WTC11 (cell line): ENCODE measurements around the gene BTNL9. TPM values are rescaled to one million over a fixed set of nuclear protein-coding genes. Genes with fewer than 3 reads are reported as not detected.

Experiments
- ATAC-seq: fragments of 200-7000 bp; cut with Tn5 transposase; 2 replicates; pipeline ENCODE4 v1.10.0; 2021; ENCODE audit warnings: mild to moderate bottlenecking, moderate library complexity
- CTCF ChIA-PET: fragments of 300-600 bp; sonication (Branson Sonifier 250); formaldehyde crosslinking; loops from one replicate; lab custom pipeline; 2021; ENCODE audit warnings: antibody characterized with exemption; lab: Charles Lee
- POLR2A ChIA-PET: fragments of 350-600 bp; sonication (Branson Sonifier 250); formaldehyde crosslinking; loops from one replicate; lab custom pipeline; 2021; ENCODE audit warnings: antibody characterized with exemption; lab: Charles Lee
- DNase-seq: peaks from one replicate; pipeline ENCODE4 v3.0.0; 2021; ENCODE audit warnings: low spot score
- H3K27ac Mint-ChIP-seq: 2 replicates; pipeline ENCODE4 v1.8.0; 2021; ENCODE audit warnings: mixed read lengths
- H3K27me3 Mint-ChIP-seq: 2 replicates; pipeline ENCODE4 v1.8.0; 2021; ENCODE audit warnings: low read depth, mild to moderate bottlenecking, moderate library complexity, mixed read lengths
- H3K36me3 Mint-ChIP-seq: 2 replicates; pipeline ENCODE4 v1.8.0; 2021; ENCODE audit warnings: mixed read lengths
- H3K4me1 Mint-ChIP-seq: 2 replicates; pipeline ENCODE4 v1.8.0; 2022; ENCODE audit warnings: mixed read lengths
- H3K4me3 Mint-ChIP-seq: 2 replicates; pipeline ENCODE4 v1.8.0; 2021; ENCODE audit warnings: mild to moderate bottlenecking, moderate library complexity, mixed read lengths
- H3K9me3 Mint-ChIP-seq: 2 replicates; pipeline ENCODE4 v1.8.0; 2021; ENCODE audit warnings: mixed read lengths
- ATF3 ChIP-seq: sonication (generic); formaldehyde crosslinking; conservative IDR thresholded peaks from 2 replicates; pipeline ENCODE4 v1.8.1; 2022; ENCODE audit warnings: mild to moderate bottlenecking, missing genetic modification reagents
- CREB1 ChIP-seq: sonication (generic); formaldehyde crosslinking; IDR thresholded peaks from 2 replicates; pipeline ENCODE4 v1.8.0; 2023; ENCODE audit warnings: mild to moderate bottlenecking, missing genetic modification reagents
- EMX1 ChIP-seq: fragments of 250-450 bp; sonication (Bioruptor Pico); IDR thresholded peaks from 2 replicates; pipeline ENCODE4 v1.8.0; 2021; ENCODE audit warnings: mild to moderate bottlenecking
- ETV6 ChIP-seq: sonication (generic); formaldehyde crosslinking; IDR thresholded peaks from 2 replicates; pipeline ENCODE4 v1.8.1; 2022; ENCODE audit warnings: mild to moderate bottlenecking, missing genetic modification reagents
- GABPB1 ChIP-seq: sonication (generic); formaldehyde crosslinking; IDR thresholded peaks from 2 replicates; pipeline ENCODE4 v1.8.1; 2023; ENCODE audit warnings: mild to moderate bottlenecking, missing genetic modification reagents
- GRHL2 ChIP-seq: fragments of 250-450 bp; sonication (Bioruptor Pico); IDR thresholded peaks from 2 replicates; pipeline ENCODE4 v1.8.0; 2022; ENCODE audit warnings: mild to moderate bottlenecking, moderate library complexity; ENCODE audit not compliant: insufficient replicate concordance, severe bottlenecking
- IRF2 ChIP-seq: sonication (generic); formaldehyde crosslinking; IDR thresholded peaks from 2 replicates; pipeline ENCODE4 v1.8.0; 2022; ENCODE audit warnings: low read depth, missing genetic modification reagents, borderline replicate concordance
- JAZF1 ChIP-seq: fragments of 250-450 bp; sonication (Bioruptor Pico); IDR thresholded peaks from 2 replicates; pipeline ENCODE4 v1.9.0; 2021; ENCODE audit warnings: moderate library complexity, mild to moderate bottlenecking, inconsistent platforms
- MAX ChIP-seq: sonication (generic); formaldehyde crosslinking; IDR thresholded peaks from 2 replicates; pipeline ENCODE4 v1.8.0; 2022; ENCODE audit warnings: mild to moderate bottlenecking, missing genetic modification reagents
- NR1H2 ChIP-seq: sonication (generic); formaldehyde crosslinking; IDR thresholded peaks from 2 replicates; pipeline ENCODE4 v1.9.0; 2021; ENCODE audit warnings: mild to moderate bottlenecking, moderate library complexity, missing genetic modification reagents
- PRDM15 ChIP-seq: sonication (generic); formaldehyde crosslinking; IDR thresholded peaks from 2 replicates; pipeline ENCODE4 v1.8.0; 2022; ENCODE audit warnings: missing genetic modification reagents
- SP1 ChIP-seq: sonication (generic); formaldehyde crosslinking; conservative IDR thresholded peaks from 2 replicates; pipeline ENCODE4 v1.8.1; 2022; ENCODE audit warnings: missing genetic modification reagents
- ZBTB21 ChIP-seq: sonication (generic); formaldehyde crosslinking; IDR thresholded peaks from 2 replicates; pipeline ENCODE4 v1.8.1; 2023; ENCODE audit warnings: mild to moderate bottlenecking, missing genetic modification reagents, borderline replicate concordance
- ZNF671 ChIP-seq: fragments of 250-450 bp; sonication (Bioruptor Pico); IDR thresholded peaks from 2 replicates; pipeline ENCODE4 v1.8.0; 2021; ENCODE audit warnings: mild to moderate bottlenecking
- total RNA-seq: library from RNA; stranded (reverse); gene quantifications from 3 replicates; pipeline ENCODE4 v1.2.3, GENCODE V29; 2021
- TF ChIP-seq, protein P1 (sequence below): fragments of 250-450 bp; sonication (Bioruptor Pico); IDR thresholded peaks from 2 replicates; pipeline ENCODE4 v1.9.0; 2021; ENCODE audit warnings: mild to moderate bottlenecking, borderline replicate concordance
- TF ChIP-seq, protein P2 (sequence below): sonication (generic); formaldehyde crosslinking; IDR thresholded peaks from 2 replicates; pipeline ENCODE4 v1.8.0; 2023; ENCODE audit warnings: missing genetic modification reagents, mild to moderate bottlenecking, borderline replicate concordance

Gene BTNL9
- total RNA-seq, 1 experiment from 2014 or later: 3.4 TPM

DNA sequence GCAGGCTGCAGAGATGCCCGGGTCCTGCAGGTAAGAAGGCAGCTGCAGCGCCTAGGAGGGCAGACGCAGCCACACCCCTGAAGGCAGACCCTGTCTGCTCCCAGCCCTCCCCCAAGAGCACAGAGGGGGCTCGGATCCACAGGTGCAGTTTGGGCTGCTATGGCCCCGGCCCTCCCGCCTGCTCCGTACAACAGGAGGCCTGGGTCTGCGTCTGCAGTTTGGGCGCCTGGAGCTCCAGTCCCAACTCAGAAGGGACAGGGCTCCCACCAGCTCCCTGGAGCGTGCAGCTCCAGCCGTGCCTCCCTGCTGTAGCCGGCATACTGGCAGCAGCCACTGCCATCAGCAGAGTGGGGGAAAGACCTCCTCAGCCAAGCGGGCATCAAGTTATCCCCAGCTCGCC lies 30.5 kb downstream of the BTNL9 start:
- ATAC-seq: peak; percentile 15; the same call in 1 of the 2 replicates
- ChIA-PET CTCF (interaction anchor here (0.9 to 1.6 kb wide), 3 partner anchors 18 to 202 kb away, joined by 3 to 12 read pairs (median 3); no protein-coding TSS in a partner anchor), POLR2A (no interaction called here)
- no peak for DNase-seq
- no peak for TF ChIP-seq ZNF671 (CRISPR knock-in tag)
- TF ChIP-seq MAX (CRISPR knock-in tag): 0 out of 2 replicates have a peak, but pooled peaks have one; percentile 10
- H3K9me3 Mint-ChIP-seq: peaks cover 31% of the 10 kb centered on the region
- H3K4me3 Mint-ChIP-seq: peak overlapping the region; percentile 61
- H3K27me3 Mint-ChIP-seq: peaks cover 39% of the 10 kb centered on the region
- H3K27ac Mint-ChIP-seq: no peak overlapping the region
- H3K4me1 Mint-ChIP-seq: peaks cover 11% of the 10 kb centered on the region
- H3K36me3 Mint-ChIP-seq: peaks cover 5% of the 10 kb centered on the region; the same call in 1 of the 2 replicates

- no peak for DNase-seq
- peaks cover 35% of the 10 kb centered on the region for H3K27me3 Mint-ChIP-seq
- no peak overlapping the region for H3K4me3 Mint-ChIP-seq
- ChIA-PET CTCF (interaction anchor here (0.9 to 1.1 kb wide), 2 partner anchors 44 to 202 kb away, joined by 3 read pairs; no protein-coding TSS in a partner anchor), POLR2A (no interaction called here)
- ATAC-seq: no peak
- TF ChIP-seq JAZF1 (CRISPR knock-in tag): no peak
- H3K27ac Mint-ChIP-seq: no peak overlapping the region
- H3K4me1 Mint-ChIP-seq: peaks cover 11% of the 10 kb centered on the region
- peaks cover 5% of the 10 kb centered on the region; the same call in 1 of the 2 replicates for H3K36me3 Mint-ChIP-seq
- H3K9me3 Mint-ChIP-seq: peaks cover 26% of the 10 kb centered on the region
Observed at GRCh38 chr5:181071257-181071656, 31.2 kb downstream of the BTNL9 start.

- ATAC-seq: no peak
- peaks cover 35% of the 10 kb centered on the region for H3K9me3 Mint-ChIP-seq
- H3K27me3 Mint-ChIP-seq: peaks cover 23% of the 10 kb centered on the region
- ChIA-PET POLR2A (no interaction called here), CTCF (no interaction called here)
- no peaks in the 10 kb centered on the region for H3K4me1 Mint-ChIP-seq
- H3K27ac Mint-ChIP-seq: no peak overlapping the region
- no peak for DNase-seq
- TF ChIP-seq ETV6 (CRISPR knock-in tag): no peak
- H3K4me3 Mint-ChIP-seq: no peak overlapping the region
- peaks cover 5% of the 10 kb centered on the region; the same call in 1 of the 2 replicates for H3K36me3 Mint-ChIP-seq
Observed at GRCh38 chr5:181076920-181077319, 36.9 kb downstream of the BTNL9 start.

DNA sequence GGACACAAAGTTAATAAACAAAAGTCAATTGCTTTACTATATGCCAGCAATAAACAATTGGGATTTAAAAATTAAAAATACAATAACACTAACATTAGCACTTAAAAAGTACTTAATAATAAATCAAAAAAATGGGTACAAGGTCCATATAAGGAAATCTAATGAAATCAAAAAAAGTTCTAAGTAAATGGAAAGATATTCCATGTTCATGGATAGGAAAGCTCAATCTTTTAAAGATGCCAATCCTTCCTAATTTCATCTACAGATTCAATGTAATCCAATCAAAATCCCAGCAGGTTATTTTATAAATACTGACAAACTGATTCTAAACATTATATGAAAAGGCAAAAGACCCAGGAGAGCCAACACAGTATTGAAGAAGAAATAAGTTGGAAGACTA lies 41.9 kb downstream of the BTNL9 start:
- peaks cover 10% of the 10 kb centered on the region for H3K9me3 Mint-ChIP-seq
- H3K27me3 Mint-ChIP-seq: peaks cover 29% of the 10 kb centered on the region
- H3K36me3 Mint-ChIP-seq: no peaks in the 10 kb centered on the region
- POLR2A ChIA-PET: no interaction called here
- H3K4me1 Mint-ChIP-seq: peaks cover 13% of the 10 kb centered on the region
- no peak for DNase-seq
- no peak overlapping the region for H3K4me3 Mint-ChIP-seq
- ATAC-seq: no peak
- H3K27ac Mint-ChIP-seq: no peak overlapping the region
- CTCF ChIA-PET: interaction anchor here (0.6 kb wide), 1 partner anchor 1178 kb away, joined by 3 read pairs; no protein-coding TSS in a partner anchor
- TF ChIP-seq ZBTB21 (CRISPR knock-in tag) (no peak), SP1 (CRISPR knock-in tag) (no peak), NR1H2 (CRISPR knock-in tag) (no peak), PRDM15 (CRISPR knock-in tag) (no peak), EMX1 (CRISPR knock-in tag) (no peak), GRHL2 (CRISPR knock-in tag) (no peak), ZNF671 (CRISPR knock-in tag) (no peak), CREB1 (CRISPR knock-in tag) (no peak), GABPB1 (CRISPR knock-in tag) (no peak), ATF3 (CRISPR knock-in tag) (no peak), IRF2 (CRISPR knock-in tag) (no peak)
- TF ChIP-seq, protein P1, sequence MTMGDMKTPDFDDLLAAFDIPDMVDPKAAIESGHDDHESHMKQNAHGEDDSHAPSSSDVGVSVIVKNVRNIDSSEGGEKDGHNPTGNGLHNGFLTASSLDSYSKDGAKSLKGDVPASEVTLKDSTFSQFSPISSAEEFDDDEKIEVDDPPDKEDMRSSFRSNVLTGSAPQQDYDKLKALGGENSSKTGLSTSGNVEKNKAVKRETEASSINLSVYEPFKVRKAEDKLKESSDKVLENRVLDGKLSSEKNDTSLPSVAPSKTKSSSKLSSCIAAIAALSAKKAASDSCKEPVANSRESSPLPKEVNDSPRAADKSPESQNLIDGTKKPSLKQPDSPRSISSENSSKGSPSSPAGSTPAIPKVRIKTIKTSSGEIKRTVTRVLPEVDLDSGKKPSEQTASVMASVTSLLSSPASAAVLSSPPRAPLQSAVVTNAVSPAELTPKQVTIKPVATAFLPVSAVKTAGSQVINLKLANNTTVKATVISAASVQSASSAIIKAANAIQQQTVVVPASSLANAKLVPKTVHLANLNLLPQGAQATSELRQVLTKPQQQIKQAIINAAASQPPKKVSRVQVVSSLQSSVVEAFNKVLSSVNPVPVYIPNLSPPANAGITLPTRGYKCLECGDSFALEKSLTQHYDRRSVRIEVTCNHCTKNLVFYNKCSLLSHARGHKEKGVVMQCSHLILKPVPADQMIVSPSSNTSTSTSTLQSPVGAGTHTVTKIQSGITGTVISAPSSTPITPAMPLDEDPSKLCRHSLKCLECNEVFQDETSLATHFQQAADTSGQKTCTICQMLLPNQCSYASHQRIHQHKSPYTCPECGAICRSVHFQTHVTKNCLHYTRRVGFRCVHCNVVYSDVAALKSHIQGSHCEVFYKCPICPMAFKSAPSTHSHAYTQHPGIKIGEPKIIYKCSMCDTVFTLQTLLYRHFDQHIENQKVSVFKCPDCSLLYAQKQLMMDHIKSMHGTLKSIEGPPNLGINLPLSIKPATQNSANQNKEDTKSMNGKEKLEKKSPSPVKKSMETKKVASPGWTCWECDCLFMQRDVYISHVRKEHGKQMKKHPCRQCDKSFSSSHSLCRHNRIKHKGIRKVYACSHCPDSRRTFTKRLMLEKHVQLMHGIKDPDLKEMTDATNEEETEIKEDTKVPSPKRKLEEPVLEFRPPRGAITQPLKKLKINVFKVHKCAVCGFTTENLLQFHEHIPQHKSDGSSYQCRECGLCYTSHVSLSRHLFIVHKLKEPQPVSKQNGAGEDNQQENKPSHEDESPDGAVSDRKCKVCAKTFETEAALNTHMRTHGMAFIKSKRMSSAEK (CRISPR knock-in tag): no peak
- TF ChIP-seq, protein P2, sequence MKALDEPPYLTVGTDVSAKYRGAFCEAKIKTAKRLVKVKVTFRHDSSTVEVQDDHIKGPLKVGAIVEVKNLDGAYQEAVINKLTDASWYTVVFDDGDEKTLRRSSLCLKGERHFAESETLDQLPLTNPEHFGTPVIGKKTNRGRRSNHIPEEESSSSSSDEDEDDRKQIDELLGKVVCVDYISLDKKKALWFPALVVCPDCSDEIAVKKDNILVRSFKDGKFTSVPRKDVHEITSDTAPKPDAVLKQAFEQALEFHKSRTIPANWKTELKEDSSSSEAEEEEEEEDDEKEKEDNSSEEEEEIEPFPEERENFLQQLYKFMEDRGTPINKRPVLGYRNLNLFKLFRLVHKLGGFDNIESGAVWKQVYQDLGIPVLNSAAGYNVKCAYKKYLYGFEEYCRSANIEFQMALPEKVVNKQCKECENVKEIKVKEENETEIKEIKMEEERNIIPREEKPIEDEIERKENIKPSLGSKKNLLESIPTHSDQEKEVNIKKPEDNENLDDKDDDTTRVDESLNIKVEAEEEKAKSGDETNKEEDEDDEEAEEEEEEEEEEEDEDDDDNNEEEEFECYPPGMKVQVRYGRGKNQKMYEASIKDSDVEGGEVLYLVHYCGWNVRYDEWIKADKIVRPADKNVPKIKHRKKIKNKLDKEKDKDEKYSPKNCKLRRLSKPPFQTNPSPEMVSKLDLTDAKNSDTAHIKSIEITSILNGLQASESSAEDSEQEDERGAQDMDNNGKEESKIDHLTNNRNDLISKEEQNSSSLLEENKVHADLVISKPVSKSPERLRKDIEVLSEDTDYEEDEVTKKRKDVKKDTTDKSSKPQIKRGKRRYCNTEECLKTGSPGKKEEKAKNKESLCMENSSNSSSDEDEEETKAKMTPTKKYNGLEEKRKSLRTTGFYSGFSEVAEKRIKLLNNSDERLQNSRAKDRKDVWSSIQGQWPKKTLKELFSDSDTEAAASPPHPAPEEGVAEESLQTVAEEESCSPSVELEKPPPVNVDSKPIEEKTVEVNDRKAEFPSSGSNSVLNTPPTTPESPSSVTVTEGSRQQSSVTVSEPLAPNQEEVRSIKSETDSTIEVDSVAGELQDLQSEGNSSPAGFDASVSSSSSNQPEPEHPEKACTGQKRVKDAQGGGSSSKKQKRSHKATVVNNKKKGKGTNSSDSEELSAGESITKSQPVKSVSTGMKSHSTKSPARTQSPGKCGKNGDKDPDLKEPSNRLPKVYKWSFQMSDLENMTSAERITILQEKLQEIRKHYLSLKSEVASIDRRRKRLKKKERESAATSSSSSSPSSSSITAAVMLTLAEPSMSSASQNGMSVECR (CRISPR knock-in tag): no peak
